HEK293T (cell line): Measurements from ENCODE around the gene NOS1.

ENCODE experiments used
- ARNT ChIP-seq: fragments of 450-650 bp; IDR thresholded peaks from 2 replicates; pipeline ENCODE4 v1.6.1; 2017; ENCODE audit warnings: mild to moderate bottlenecking
- BHLHE40 ChIP-seq: fragments of 450-650 bp; IDR thresholded peaks from 2 replicates; pipeline ENCODE4 v1.6.1; 2016; ENCODE audit warnings: mild to moderate bottlenecking, moderate library complexity, borderline replicate concordance
- ELF4 ChIP-seq: fragments of 450-650 bp; IDR thresholded peaks from 2 replicates; pipeline ENCODE4 v1.6.1; 2017; ENCODE audit warnings: antibody characterized with exemption
- FOXA1 ChIP-seq: fragments of 450-650 bp; IDR thresholded peaks from 2 replicates; pipeline ENCODE4 v1.6.1; 2016; ENCODE audit warnings: mild to moderate bottlenecking
- FOXK2 ChIP-seq: fragments of 450-650 bp; IDR thresholded peaks from 2 replicates; pipeline ENCODE4 v1.6.1; 2016; ENCODE audit warnings: mild to moderate bottlenecking
- FOXM1 ChIP-seq: fragments of 450-650 bp; IDR thresholded peaks from 2 replicates; pipeline ENCODE4 v1.6.1; 2017; ENCODE audit warnings: mild to moderate bottlenecking, borderline replicate concordance
- L3MBTL2 ChIP-seq: fragments of 450-650 bp; conservative IDR thresholded peaks from 2 replicates; pipeline ENCODE4 v1.6.1; 2016; ENCODE audit warnings: mild to moderate bottlenecking
- LEF1 ChIP-seq: fragments of 450-650 bp; IDR thresholded peaks from 2 replicates; pipeline ENCODE4 v1.6.1; 2017; ENCODE audit warnings: mild to moderate bottlenecking, borderline replicate concordance
- NFRKB ChIP-seq: fragments of 450-650 bp; IDR thresholded peaks from 2 replicates; pipeline ENCODE4 v1.6.1; 2016; ENCODE audit warnings: mild to moderate bottlenecking, moderate library complexity
- PKNOX1 ChIP-seq: fragments of 450-650 bp; IDR thresholded peaks from 2 replicates; pipeline ENCODE4 v1.6.1; 2016
- SP1 ChIP-seq: fragments of 450-650 bp; IDR thresholded peaks from 2 replicates; pipeline ENCODE4 v1.6.1; 2017
- SUZ12 ChIP-seq: fragments of 450-650 bp; IDR thresholded peaks from 2 replicates; pipeline ENCODE4 v1.6.1; 2016; ENCODE audit warnings: mild to moderate bottlenecking
- TARDBP ChIP-seq: fragments of 450-650 bp; IDR thresholded peaks from 2 replicates; pipeline ENCODE4 v1.6.1; 2016
- ZNF384 ChIP-seq: fragments of 450-650 bp; IDR thresholded peaks from 2 replicates; pipeline ENCODE4 v1.6.1; 2016

GRCh38 chr12:117214797-117215196 lies 146.6 kb downstream of the NOS1 start:
- TF ChIP-seq SP1 (no peak), ZNF384 (no peak), BHLHE40 (no peak), TARDBP (no peak), FOXK2 (no peak), ELF4 (no peak), PKNOX1 (no peak), LEF1 (no peak), SUZ12 (no peak), FOXM1 (no peak), ARNT (no peak), FOXA1 (no peak), NFRKB (no peak), L3MBTL2 (no peak)
